Measurements from ENCODE around the gene MSMB.

DNA sequence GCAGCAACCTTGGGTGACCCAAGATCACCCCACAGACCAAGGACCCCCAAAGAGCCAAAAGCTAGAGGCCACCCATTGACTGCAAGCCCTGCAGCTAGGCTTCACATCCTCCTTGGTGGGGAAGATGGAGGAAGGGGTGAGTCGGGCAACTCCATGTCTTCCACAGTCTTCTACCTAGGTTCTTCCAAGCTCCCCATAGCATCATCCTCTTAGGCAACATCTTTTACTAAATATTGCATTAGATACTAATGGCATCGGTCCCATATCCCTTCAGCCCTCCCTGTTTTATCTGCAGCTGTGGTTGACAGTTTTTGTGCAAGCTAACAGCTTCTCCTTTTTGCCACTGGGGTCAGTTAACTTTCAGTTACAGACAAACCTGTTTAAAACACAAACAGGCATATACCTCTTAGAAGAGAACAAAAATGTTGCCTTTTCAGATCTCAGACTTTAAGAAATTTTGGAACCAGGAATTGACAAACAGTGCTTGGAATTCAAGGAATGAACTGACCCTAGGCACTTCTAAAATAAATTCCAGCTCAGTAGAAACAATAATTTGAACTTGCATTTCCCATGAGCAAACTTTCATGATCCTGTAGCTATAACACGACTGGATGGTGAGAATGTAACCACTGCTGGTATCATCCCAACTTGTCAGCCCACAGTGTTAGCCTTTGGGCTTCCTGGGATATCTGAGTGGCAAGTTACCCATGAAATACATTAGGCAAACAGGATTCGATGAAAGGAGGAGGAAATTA, 33.9 kb upstream of the MSMB start:
- TF ChIP-seq, protein P1, sequence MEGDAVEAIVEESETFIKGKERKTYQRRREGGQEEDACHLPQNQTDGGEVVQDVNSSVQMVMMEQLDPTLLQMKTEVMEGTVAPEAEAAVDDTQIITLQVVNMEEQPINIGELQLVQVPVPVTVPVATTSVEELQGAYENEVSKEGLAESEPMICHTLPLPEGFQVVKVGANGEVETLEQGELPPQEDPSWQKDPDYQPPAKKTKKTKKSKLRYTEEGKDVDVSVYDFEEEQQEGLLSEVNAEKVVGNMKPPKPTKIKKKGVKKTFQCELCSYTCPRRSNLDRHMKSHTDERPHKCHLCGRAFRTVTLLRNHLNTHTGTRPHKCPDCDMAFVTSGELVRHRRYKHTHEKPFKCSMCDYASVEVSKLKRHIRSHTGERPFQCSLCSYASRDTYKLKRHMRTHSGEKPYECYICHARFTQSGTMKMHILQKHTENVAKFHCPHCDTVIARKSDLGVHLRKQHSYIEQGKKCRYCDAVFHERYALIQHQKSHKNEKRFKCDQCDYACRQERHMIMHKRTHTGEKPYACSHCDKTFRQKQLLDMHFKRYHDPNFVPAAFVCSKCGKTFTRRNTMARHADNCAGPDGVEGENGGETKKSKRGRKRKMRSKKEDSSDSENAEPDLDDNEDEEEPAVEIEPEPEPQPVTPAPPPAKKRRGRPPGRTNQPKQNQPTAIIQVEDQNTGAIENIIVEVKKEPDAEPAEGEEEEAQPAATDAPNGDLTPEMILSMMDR (IDR thresholded peaks at IDR 0.05): no peak
- TF ChIP-seq EZH2 (IDR thresholded peaks at IDR 0.05): no peak
- TF ChIP-seq EZH2phosphoT487 (IDR thresholded peaks at IDR 0.05): no peak
